Amniotic epithelial cell (primary cell): ENCODE data around the gene APPL1.
"Not testable (repeated sequence)": the region's sequence is repeated elsewhere in the genome, so short reads cannot be mapped to it uniquely, and the experiment has no call there.

Experiments
- DNase-seq: peaks from one replicate; pipeline ENCODE4 v3.0.0-alpha.2; 2010; ENCODE audit warnings: low read depth

The APPL1 gene

DNA sequence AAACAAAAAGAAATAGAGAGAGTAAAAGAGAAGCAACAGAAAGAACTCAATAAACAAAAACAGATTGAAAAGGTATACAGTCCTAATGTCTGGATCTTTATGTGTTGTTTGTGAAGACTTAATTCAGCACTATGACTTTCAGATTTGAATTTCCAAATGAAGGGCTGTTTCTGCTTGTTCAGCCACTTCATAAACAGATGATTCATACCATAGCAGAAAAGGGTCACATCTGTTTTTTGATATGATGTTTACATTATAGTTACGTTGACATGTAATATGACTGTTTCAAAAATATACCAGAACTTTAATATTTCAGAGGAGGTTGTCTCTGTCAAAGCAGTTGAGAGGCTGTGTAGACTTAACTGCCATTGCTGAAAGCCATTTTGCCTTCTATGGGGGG lies 40.9 kb downstream of the APPL1 start:
- no peak for DNase-seq

DNA sequence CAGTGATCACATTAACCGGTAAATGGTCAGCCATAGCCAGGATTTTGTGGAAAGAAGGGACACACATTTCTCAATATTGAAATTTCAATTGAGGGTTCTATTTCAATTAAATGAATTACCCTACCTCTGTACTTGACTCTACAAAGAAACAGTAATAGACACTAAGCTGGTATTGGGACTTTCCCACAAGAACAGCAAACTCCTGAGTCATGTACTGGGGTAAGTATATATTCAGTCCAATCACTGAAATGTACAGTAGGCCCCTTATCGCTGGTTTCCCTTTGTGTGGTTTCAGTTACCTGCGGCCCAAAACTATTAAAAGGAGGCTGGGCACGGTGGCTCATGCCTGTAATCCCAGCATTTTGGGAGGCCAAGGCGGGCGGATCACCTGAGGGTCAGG lies 47.3 kb downstream of the APPL1 start:
- DNase-seq = no peak

DNA sequence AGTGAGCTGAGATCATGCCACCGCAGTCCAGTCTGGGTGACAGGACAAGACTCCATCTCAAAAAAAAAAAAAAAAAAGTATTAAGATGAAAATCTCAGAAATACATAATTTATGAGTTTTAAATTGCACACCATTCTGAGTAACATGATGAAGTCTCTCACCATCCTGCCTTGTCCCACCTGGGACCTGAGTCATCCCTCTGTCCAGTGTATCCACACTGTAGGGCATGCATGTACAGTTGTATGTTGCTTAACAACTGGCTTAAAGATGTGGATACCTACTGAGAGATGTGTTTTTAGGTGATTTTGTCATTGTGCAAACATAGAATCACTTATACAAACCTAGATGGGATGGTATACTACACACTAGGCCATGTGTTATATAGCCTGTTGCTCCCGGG lies 47.9 kb downstream of the APPL1 start:
- no peak for DNase-seq

DNA sequence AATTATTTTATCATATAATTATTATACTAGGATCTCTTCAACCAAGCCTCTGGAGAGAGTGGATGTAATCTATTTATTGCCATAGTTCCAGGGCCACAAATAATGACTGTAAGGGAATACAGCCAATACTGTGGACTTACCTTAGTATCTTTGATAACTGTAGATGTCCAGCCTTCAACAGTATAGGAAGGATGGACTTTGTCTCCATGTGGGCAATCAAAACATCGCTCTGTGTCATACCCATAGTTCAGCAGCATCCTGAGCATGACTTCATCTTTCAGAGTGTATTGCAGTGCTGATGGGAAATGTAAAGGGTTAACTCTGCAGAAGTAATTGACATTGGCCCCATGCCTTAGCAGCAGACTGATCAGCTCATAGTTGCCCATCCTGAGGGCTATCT lies 50.7 kb downstream of the APPL1 start:
- DNase-seq = no peak

DNA sequence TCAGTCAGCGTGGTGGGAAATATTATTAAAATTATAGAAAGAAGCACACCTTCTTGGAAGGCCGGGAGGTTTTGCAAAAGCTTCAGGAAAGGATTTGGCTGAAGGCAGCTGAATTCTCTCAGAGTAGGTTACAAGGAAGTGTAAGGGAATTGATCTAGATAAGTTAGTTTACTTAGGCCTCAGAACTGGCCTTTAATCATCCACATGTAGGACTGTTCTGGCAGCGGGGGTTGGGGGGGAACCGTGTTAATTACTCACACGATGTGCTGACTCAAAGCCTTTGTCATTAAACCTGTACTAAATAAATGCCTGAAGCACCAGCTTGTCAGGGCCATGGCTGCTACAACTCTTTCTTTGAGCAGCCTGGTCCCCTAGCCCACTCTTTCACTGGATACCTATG lies 52.2 kb downstream of the APPL1 start:
- no peak for DNase-seq

DNA sequence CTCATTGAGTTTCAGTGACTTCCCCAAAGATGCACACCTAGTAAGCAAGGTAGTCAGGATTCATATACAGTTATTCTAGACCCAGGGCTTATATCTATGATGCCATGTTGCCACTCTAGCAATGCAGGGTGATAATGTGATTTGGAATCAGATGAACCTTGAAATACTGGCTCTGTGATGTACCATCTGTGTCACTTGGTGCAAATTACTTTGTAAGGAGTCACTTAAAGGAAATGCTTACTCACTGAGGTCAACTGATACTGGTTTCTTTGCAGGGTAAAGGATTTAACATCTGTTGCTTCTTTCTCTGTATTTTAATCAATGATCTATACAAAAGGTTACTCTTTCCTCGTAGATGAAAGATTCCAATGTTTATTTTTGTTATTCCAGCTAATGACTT lies 54.2 kb downstream of the APPL1 start:
- DNase-seq = peak; percentile 5

DNA sequence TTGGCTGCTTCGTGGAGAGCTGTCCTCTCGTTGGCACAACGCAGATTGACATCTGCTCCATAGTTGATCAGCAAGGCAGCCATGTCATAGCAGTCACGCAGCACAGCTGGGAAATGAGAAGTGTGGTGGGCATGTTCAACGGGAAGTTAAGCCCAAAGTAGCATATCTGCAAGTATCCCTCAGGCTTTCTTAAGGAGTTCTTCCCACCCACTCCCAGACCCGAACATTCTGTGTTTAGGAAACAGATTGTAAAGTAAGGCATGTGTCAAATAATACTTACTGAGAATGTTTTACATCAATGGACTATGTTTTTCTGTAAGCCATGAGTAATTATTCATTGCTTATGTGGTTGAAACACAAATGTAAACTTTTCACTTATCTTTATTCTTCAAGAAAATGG lies 55.8 kb downstream of the APPL1 start:
- DNase-seq = no peak

DNA sequence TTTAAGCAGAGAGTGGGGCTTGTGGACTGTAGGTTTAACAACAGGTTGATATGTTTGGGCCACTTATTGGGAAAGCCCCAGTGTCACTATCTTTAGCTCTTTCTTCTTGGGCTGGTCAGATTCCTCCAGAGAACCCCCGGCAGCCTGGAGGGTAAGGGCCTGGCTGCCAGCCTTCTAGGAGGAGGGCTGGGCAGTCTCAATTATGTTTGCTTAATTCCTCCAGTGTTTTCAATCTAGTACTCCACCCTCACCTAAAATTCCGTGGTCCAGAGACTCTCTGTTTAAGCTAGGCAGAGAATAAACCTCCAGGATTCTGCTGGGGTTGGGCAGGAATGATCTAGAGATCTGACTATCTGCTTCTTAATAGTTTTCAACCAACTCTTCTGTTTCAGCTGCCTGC lies 59.7 kb downstream of the APPL1 start:
- no peak for DNase-seq

DNA sequence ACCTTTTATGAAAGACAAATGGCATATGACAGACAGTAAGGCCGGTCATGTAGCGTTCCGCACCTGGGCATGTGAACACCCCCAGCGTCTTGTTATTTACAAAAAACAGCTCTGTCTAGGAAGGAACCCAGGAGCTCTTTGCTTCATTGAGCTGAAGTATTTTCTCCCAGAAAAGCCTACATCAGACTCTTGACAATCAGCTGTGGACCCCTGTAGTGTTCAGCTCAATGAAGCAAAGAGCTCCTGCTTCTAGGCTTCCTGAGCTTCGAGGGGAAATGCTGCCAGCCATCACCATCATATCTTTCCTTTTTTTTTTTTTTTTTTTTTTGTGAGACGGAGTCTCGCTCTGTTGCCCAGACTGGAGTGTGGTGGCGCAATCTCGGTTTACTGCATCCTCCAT lies 60.9 kb downstream of the APPL1 start:
- DNase-seq = no peak

DNA sequence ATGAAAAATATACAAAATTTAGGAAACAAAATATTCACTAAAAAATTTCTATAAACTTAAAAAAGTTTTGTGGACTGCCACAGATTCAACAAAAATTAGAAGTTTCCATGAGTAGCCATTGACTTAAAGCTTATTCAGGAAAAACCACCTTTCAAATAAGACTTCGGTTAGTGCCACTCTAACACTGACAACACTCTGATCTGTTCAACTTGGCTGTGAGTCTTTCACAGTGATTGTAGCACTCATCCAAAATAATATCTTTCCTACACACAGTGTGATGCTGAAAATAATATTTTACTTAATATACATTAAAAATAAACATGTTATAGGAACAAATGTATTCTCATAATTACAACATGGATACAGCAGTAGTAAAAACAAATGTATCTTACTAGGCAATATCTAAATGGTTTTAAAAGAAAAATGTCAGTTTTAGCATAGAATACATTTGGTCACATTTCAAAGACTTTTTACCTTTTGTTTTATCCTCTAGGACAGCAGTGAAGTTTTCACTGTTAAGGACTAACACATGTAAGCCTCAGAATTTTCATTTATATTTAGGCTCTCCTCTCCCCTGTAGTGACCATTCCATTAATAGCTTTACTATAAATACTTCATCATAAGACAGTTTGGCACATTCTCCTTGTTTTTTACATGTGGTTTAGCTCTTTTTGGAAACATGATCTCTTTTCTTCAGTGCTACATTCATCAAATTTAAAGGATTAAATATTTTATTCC lies 64.8 kb downstream of the APPL1 start, which contains the start of gene ASB14:
Gene ASB14 (minus strand): TSS at position 527 of the 738 bp plus-strand sequence. CDS start 652 bp downstream, outside the sequence.
- DNase-seq = no peak

DNA sequence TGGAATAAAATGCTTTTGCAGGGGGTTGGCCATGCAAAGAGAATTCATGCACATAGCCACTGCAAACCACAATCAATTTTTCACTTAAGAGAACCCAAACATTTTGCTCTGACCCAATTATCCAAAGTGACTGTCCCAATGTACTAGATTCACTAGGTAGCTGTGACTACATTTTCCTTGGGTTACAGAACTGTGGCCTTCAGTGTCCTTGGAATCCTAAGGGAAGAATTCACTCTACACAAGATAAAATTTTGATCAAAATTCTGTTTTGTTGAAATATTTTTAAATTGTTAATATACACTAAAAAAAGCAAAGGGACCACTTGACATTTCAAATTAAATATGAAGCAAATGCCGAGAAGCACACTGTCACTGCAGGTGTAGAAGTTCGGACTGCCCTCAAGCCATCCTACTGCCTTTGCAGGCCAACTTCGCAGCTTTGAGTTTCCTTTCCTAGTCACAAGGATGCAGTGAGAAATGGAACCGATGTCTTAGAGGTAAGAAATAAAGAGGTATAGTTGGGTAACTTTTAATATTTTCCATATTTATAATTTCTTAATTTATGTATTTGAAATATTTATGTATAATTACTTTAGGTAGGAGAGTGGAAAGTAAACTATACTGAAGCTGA lies 65.5 kb downstream of the APPL1 start:
- DNase-seq = no peak

DNA sequence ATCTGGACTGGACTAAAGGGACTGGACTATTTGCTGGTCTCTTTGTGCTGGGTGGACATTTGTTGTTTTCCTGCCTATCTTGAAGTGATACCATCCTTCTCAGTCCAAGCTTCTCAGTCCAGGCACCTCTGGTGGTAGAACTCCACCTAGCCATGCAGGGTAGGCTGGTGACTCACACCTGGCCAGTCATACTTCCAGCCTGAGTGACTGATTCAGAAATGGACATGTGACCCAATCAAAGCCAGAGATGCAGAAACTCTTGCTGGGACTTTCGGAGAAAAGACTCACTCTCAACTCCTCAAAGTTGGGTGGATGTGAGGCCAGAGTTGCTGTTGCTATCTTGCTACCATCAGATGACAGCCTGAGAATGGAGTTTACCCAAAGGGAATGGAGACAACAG lies 70.5 kb downstream of the APPL1 start:
- DNase-seq = peak; percentile 43

DNA sequence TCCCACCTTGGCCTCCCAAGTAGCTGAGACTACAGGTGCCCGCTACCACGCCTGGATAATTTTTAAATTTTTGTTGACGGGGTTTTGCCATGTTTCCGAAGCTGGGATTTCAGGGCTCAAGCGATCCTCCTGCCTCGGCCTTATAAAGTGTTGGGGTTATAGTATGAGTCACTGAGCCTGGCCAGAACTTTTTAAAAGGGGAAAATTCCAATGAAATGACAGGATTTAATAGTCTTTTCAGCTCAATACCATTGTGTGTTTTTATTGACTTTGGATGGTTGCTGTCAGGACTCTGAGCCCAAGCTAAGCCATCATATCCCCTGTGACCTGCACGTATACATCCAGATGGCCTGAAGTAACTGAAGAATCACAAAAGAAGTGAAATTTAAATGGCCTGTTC lies 76.0 kb downstream of the APPL1 start:
- not testable (repeated sequence) for DNase-seq

DNA sequence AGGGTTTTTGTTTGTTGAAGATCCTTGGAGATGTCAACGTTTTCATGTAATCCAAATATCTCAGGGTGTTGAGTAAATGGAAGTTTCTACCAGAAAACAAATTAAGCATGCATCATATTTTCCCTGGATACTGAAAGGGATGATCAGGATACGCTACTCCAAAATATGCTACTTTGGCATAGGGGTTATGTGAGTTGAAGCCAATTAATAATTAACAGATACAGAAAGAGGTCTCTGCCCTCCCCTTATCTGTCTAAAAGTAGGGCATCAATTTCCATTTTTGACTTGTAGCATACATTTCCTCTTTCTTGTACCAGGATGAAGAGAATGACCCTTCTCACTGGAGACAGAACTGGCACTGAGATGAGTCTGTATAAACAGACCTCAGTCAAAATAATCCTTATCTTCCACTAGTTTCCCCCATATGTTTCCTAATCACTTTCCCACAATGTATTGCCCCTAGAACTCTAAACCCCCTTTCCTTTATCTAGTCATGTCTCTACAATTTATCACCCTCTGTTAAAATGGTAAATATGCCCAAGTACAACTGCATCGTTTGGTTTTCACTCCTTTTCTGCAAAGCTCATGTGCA lies 82.3 kb downstream of the APPL1 start:
- DNase-seq = no peak

DNA sequence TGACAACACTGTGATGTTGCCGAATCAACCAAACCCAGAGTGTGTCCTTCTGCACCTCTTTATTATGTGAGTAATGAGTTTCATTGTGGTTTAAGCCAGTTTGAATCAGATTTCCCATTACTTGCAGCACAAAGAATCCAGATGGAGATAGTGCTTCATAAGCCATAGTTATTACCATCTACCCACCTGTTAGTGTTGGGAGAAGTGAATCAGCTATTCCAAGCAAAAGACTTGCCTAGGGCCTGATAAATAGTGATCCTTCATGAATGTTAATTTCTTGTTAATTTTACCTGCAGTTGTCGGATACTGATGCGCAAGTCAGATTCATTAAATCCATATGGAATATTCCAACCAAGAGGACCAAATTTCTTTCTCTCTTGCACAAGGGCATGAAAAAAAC lies 86.7 kb downstream of the APPL1 start:
- no peak for DNase-seq
